Measurements from ENCODE around the gene HYI. TPM values are rescaled to one million over a fixed set of nuclear protein-coding genes. Genes with fewer than 3 reads are reported as not detected.

The HYI gene
- total and polyA plus RNA-seq, 2 experiments from 2014 or later: 14.3 to 18.9 TPM

- no peak overlapping the region for H3K27ac Mint-ChIP-seq
- no peaks in the 10 kb centered on the region for H3K9me3 Mint-ChIP-seq
- no peaks in the 10 kb centered on the region for H3K27me3 ChIP-seq (ENCODE audit: insufficient read depth)
- no peaks in the 10 kb centered on the region for H4K20me1 ChIP-seq (replicated peaks; ENCODE audit: insufficient read depth)
- H3K4me2 ChIP-seq: no peak overlapping the region
- peaks cover 5% of the 10 kb centered on the region; the same call in 1 of the 2 replicates for H3K4me1 ChIP-seq (ENCODE audit: insufficient read depth)
- no peak for DNase-seq (ENCODE audit: low spot score)
- no peaks in the 10 kb centered on the region for H3K27me3 Mint-ChIP-seq (ENCODE audit: insufficient read depth, low read depth, poor library complexity)
- no peak overlapping the region for H2AFZ ChIP-seq
- H3K4me1 Mint-ChIP-seq: peaks cover 10% of the 10 kb centered on the region; the same call in 2 of the 3 replicates
- no peaks in the 10 kb centered on the region for H3K36me3 ChIP-seq (ENCODE audit: insufficient read depth)
- H3K27ac ChIP-seq (ENCODE audit: low read depth): no peak overlapping the region
- no peaks in the 10 kb centered on the region for H3F3A ChIP-seq (replicated peaks; ENCODE audit: low read depth)
- no peaks in the 10 kb centered on the region for H3K9me2 ChIP-seq (ENCODE audit: insufficient read depth)
- no peak for TF ChIP-seq STAT1 (IDR thresholded peaks at IDR 0.05; ENCODE audit: unreplicated experiment)
- TF ChIP-seq, protein P1, sequence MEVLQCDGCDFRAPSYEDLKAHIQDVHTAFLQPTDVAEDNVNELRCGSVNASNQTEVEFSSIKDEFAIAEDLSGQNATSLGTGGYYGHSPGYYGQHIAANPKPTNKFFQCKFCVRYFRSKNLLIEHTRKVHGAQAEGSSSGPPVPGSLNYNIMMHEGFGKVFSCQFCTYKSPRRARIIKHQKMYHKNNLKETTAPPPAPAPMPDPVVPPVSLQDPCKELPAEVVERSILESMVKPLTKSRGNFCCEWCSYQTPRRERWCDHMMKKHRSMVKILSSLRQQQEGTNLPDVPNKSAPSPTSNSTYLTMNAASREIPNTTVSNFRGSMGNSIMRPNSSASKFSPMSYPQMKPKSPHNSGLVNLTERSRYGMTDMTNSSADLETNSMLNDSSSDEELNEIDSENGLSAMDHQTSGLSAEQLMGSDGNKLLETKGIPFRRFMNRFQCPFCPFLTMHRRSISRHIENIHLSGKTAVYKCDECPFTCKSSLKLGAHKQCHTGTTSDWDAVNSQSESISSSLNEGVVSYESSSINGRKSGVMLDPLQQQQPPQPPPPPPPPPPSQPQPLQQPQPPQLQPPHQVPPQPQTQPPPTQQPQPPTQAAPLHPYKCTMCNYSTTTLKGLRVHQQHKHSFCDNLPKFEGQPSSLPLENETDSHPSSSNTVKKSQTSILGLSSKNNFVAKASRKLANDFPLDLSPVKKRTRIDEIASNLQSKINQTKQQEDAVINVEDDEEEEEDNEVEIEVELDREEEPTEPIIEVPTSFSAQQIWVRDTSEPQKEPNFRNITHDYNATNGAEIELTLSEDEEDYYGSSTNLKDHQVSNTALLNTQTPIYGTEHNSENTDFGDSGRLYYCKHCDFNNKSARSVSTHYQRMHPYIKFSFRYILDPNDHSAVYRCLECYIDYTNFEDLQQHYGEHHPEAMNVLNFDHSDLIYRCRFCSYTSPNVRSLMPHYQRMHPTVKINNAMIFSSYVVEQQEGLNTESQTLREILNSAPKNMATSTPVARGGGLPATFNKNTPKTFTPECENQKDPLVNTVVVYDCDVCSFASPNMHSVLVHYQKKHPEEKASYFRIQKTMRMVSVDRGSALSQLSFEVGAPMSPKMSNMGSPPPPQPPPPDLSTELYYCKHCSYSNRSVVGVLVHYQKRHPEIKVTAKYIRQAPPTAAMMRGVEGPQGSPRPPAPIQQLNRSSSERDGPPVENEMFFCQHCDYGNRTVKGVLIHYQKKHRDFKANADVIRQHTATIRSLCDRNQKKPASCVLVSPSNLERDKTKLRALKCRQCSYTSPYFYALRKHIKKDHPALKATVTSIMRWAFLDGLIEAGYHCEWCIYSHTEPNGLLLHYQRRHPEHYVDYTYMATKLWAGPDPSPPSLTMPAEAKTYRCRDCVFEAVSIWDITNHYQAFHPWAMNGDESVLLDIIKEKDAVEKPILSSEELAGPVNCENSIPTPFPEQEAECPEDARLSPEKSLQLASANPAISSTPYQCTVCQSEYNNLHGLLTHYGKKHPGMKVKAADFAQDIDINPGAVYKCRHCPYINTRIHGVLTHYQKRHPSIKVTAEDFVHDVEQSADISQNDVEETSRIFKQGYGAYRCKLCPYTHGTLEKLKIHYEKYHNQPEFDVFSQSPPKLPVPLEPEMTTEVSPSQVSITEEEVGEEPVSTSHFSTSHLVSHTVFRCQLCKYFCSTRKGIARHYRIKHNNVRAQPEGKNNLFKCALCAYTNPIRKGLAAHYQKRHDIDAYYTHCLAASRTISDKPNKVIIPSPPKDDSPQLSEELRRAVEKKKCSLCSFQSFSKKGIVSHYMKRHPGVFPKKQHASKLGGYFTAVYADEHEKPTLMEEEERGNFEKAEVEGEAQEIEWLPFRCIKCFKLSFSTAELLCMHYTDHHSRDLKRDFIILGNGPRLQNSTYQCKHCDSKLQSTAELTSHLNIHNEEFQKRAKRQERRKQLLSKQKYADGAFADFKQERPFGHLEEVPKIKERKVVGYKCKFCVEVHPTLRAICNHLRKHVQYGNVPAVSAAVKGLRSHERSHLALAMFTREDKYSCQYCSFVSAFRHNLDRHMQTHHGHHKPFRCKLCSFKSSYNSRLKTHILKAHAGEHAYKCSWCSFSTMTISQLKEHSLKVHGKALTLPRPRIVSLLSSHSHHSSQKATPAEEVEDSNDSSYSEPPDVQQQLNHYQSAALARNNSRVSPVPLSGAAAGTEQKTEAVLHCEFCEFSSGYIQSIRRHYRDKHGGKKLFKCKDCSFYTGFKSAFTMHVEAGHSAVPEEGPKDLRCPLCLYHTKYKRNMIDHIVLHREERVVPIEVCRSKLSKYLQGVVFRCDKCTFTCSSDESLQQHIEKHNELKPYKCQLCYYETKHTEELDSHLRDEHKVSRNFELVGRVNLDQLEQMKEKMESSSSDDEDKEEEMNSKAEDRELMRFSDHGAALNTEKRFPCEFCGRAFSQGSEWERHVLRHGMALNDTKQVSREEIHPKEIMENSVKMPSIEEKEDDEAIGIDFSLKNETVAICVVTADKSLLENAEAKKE (CRISPR knock-in tag; IDR thresholded peaks at IDR 0.05): no peak
- TF ChIP-seq NANOG (IDR thresholded peaks at IDR 0.05; ENCODE audit: borderline replicate concordance): no peak
- no peak for TF ChIP-seq ZNF114 (CRISPR knock-in tag; IDR thresholded peaks at IDR 0.05)
- TF ChIP-seq JUNB (IDR thresholded peaks at IDR 0.05; ENCODE audit: unreplicated experiment): no peak
- no peak for TF ChIP-seq CREB1 (CRISPR knock-in tag; IDR thresholded peaks at IDR 0.05; ENCODE audit: low read depth)
- no peak for TF ChIP-seq POLR2AphosphoS5 (IDR thresholded peaks at IDR 0.05; ENCODE audit: low read depth)
- no peak for TF ChIP-seq ZNF331 (CRISPR knock-in tag; IDR thresholded peaks at IDR 0.05; ENCODE audit: low read depth)
- TF ChIP-seq REST (IDR thresholded peaks at IDR 0.05; ENCODE audit: unreplicated experiment): no peak
- TF ChIP-seq CTCF (conservative IDR thresholded peaks at IDR 0.05; ENCODE audit: low read depth in 2 of 2): no peak
- no peak overlapping the region for H3K4me3 ChIP-seq
- no peak overlapping the region for H3K4me3 Mint-ChIP-seq
- no peak for ATAC-seq
- no peaks in the 10 kb centered on the region for H3K79me2 ChIP-seq (replicated peaks; ENCODE audit: insufficient read depth)
- H3K36me3 Mint-ChIP-seq (ENCODE audit: low read depth): peaks cover 20% of the 10 kb centered on the region
Observed at GRCh38 chr1:43421396-43421795, 32.3 kb downstream of the HYI start.
